Calu3 (cell line): ENCODE data around the gene RRP1. TPM values are rescaled to one million over a fixed set of nuclear protein-coding genes. Genes with fewer than 3 reads are reported as not detected.
A peak's percentile ranks its signal among the peaks of the same experiment; 100 is the strongest.

Experiments used
- BruUV-seq: library from RNA; stranded (reverse); fragments of 400-500 nt; replicated peaks from 2 replicates; lab custom pipeline; 2021; lab: Mats Ljungman, UMichigan
- CTCF ChIA-PET: fragments of 300-600 bp; sonication (Branson Sonifier 250); formaldehyde crosslinking; loops from one replicate; lab custom pipeline; 2022; ENCODE audit warnings: antibody characterized with exemption; lab: Charles Lee
- DNase-seq: peaks from one replicate; pipeline ENCODE4 v3.0.0; 2022
- H3K27ac Mint-ChIP-seq: one replicate; pipeline ENCODE4 v1.8.0; 2022; ENCODE audit warnings: mixed read lengths; ENCODE audit not compliant: unreplicated experiment
- H3K27me3 Mint-ChIP-seq: one replicate; pipeline ENCODE4 v1.8.0; 2022; ENCODE audit warnings: mixed read lengths; ENCODE audit not compliant: unreplicated experiment
- H3K36me3 Mint-ChIP-seq: one replicate; pipeline ENCODE4 v1.8.0; 2022; ENCODE audit warnings: mild to moderate bottlenecking, moderate library complexity, mixed read lengths; ENCODE audit not compliant: insufficient read depth, unreplicated experiment
- H3K4me1 Mint-ChIP-seq: one replicate; pipeline ENCODE4 v1.8.0; 2022; ENCODE audit warnings: mild to moderate bottlenecking, low read depth, mixed read lengths; ENCODE audit not compliant: unreplicated experiment
- H3K4me3 Mint-ChIP-seq: one replicate; pipeline ENCODE4 v1.8.0; 2022; ENCODE audit warnings: mild to moderate bottlenecking, low read depth, moderate library complexity, mixed read lengths; ENCODE audit not compliant: unreplicated experiment
- H3K9me3 Mint-ChIP-seq: one replicate; pipeline ENCODE4 v1.8.0; 2022; ENCODE audit warnings: low read depth, mixed read lengths; ENCODE audit not compliant: unreplicated experiment
- intact Hi-C: fragments of 100-400 bp; cut with micrococcal nuclease; formaldehyde crosslinking; loops from one replicate; pipeline ENCODE4 v1.10.0; 2022; ENCODE audit not compliant: unreplicated experiment
- total RNA-seq: library from RNA; stranded (reverse); gene quantifications from 2 replicates; pipeline ENCODE4 v1.2.3, GENCODE V29; 2022
- TF ChIP-seq, protein P1 (sequence below): fragments of 200-600 bp; IDR thresholded peaks from one replicate; pipeline ENCODE4 v1.8.0; 2022; ENCODE audit warnings: antibody characterized with exemption; ENCODE audit not compliant: unreplicated experiment

The RRP1 gene
- total RNA-seq, 1 experiment from 2014 or later = 37.2 TPM

- CTCF ChIA-PET = interaction anchor here (0.6 kb wide), 1 partner anchor 10 kb away, joined by 4 read pairs; no protein-coding TSS in a partner anchor
- H3K9me3 Mint-ChIP-seq = no peaks in the 10 kb centered on the region
- peak overlapping the region; percentile 99 for H3K27ac Mint-ChIP-seq
- no peaks in the 10 kb centered on the region for H3K27me3 Mint-ChIP-seq
- intact Hi-C loops = no loop called here
- no peak for DNase-seq
- TF ChIP-seq, protein P1, sequence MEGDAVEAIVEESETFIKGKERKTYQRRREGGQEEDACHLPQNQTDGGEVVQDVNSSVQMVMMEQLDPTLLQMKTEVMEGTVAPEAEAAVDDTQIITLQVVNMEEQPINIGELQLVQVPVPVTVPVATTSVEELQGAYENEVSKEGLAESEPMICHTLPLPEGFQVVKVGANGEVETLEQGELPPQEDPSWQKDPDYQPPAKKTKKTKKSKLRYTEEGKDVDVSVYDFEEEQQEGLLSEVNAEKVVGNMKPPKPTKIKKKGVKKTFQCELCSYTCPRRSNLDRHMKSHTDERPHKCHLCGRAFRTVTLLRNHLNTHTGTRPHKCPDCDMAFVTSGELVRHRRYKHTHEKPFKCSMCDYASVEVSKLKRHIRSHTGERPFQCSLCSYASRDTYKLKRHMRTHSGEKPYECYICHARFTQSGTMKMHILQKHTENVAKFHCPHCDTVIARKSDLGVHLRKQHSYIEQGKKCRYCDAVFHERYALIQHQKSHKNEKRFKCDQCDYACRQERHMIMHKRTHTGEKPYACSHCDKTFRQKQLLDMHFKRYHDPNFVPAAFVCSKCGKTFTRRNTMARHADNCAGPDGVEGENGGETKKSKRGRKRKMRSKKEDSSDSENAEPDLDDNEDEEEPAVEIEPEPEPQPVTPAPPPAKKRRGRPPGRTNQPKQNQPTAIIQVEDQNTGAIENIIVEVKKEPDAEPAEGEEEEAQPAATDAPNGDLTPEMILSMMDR = no peak
- H3K36me3 Mint-ChIP-seq = peaks cover 58% of the 10 kb centered on the region
- H3K4me1 Mint-ChIP-seq = peaks cover 19% of the 10 kb centered on the region
- no TSS peak for BruUV-seq
- peak overlapping the region; percentile 54 for H3K4me3 Mint-ChIP-seq
These were observed 20.6 kb upstream of the RRP1 start for GRCh38 chr21:43768868-43769167.

- no peaks in the 10 kb centered on the region for H3K9me3 Mint-ChIP-seq
- intact Hi-C loops = no loop called here
- H3K36me3 Mint-ChIP-seq = peaks cover 64% of the 10 kb centered on the region
- H3K4me1 Mint-ChIP-seq = peaks cover 19% of the 10 kb centered on the region
- TSS peak; percentile 9 for BruUV-seq
- H3K4me3 Mint-ChIP-seq = no peak overlapping the region
- H3K27ac Mint-ChIP-seq = peak overlapping the region; percentile 99
- CTCF ChIA-PET = no interaction called here
- DNase-seq = no peak
- TF ChIP-seq, protein P1 = no peak
- H3K27me3 Mint-ChIP-seq = no peaks in the 10 kb centered on the region
These were observed 19.9 kb upstream of the RRP1 start for GRCh38 chr21:43769325-43769958.

GRCh38 chr21:43770066-43770655 lies 19.2 kb upstream of the RRP1 start:
- H3K4me3 Mint-ChIP-seq = no peak overlapping the region
- peaks cover 19% of the 10 kb centered on the region for H3K4me1 Mint-ChIP-seq
- CTCF ChIA-PET = no interaction called here
- no TSS peak for BruUV-seq
- no peaks in the 10 kb centered on the region for H3K27me3 Mint-ChIP-seq
- peaks cover 66% of the 10 kb centered on the region for H3K36me3 Mint-ChIP-seq
- H3K27ac Mint-ChIP-seq = no peak overlapping the region
- DNase-seq = no peak
- intact Hi-C loops = no loop called here
- TF ChIP-seq, protein P1 = no peak
- H3K9me3 Mint-ChIP-seq = no peaks in the 10 kb centered on the region

- no peaks in the 10 kb centered on the region for H3K9me3 Mint-ChIP-seq
- H3K27me3 Mint-ChIP-seq = no peaks in the 10 kb centered on the region
- no peak for DNase-seq
- TF ChIP-seq, protein P1 = no peak
- CTCF ChIA-PET = no interaction called here
- peak overlapping the region; percentile 50 for H3K27ac Mint-ChIP-seq
- H3K36me3 Mint-ChIP-seq = peaks cover 74% of the 10 kb centered on the region
- no TSS peak for BruUV-seq
- H3K4me1 Mint-ChIP-seq = peaks cover 19% of the 10 kb centered on the region
- H3K4me3 Mint-ChIP-seq = no peak overlapping the region
- intact Hi-C loops = no loop called here
These were observed 18.1 kb upstream of the RRP1 start for GRCh38 chr21:43771199-43771675.
